ENCODE data around the gene USP17L19. TPM values are rescaled to one million over a fixed set of nuclear protein-coding genes. Genes with fewer than 3 reads are reported as not detected.
"Not testable (repeated sequence)": the region's sequence is repeated elsewhere in the genome, so short reads cannot be mapped to it uniquely, and the experiment has no call there.

The USP17L19 gene, protein sequence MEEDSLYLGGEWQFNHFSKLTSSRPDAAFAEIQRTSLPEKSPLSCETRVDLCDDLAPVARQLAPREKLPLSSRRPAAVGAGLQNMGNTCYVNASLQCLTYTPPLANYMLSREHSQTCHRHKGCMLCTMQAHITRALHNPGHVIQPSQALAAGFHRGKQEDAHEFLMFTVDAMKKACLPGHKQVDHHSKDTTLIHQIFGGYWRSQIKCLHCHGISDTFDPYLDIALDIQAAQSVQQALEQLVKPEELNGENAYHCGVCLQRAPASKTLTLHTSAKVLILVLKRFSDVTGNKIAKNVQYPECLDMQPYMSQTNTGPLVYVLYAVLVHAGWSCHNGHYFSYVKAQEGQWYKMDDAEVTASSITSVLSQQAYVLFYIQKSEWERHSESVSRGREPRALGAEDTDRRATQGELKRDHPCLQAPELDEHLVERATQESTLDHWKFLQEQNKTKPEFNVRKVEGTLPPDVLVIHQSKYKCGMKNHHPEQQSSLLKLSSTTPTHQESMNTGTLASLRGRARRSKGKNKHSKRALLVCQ
- total RNA-seq (2021; ENCODE audit: unreplicated experiment) (not detected), Bru-seq, nascent RNA (not detected), BruChase-seq, experiment 1, labeled RNA remaining after a 2-hour chase (not detected), BruChase-seq, experiment 2, labeled RNA remaining after a 6-hour chase (not detected)
- not detected for polyA plus RNA-seq (2012; ENCODE audit: insufficient read length)
- long read RNA-seq, result 0 reads

DNA sequence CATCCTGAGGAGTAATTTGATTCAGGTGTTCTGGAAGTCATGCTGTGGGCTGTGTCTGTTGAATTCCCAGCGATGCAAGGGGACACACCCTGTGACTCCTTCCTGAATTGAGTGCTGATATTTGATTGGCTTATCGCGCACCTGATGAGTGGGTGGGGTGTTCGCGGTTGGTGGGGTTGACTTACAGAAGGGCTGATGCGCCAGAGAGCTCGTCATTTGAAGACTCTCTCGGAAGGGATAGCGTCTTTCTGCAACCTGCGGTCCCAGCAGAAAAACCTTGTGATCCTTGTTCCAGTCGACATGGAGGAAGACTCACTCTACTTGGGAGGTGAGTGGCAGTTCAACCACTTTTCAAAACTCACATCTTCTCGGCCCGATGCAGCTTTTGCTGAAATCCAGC, at the start of gene USP17L19:
Gene USP17L19, plus strand, starts transcription at position 301 of the 400 bp plus-strand sequence. Its CDS starts 0 bp downstream, at position 301.
- intact Hi-C loops (cut with micrococcal nuclease; ENCODE audit: unreplicated experiment); DNase-seq (ENCODE audit: low read depth, low spot score); H3K4me1 ChIP-seq (ENCODE audit: control insufficient read depth, insufficient read depth, low read length); in situ Hi-C loops (cut with HindIII; ENCODE audit: low pct_unique_long_range_greater_than_20kb, low sequenced_read_pairs); POLR2A ChIA-PET; BruUV-seq (replicated peaks); H3K27ac ChIP-seq (ENCODE audit: low read length); H3K27me3 ChIP-seq (ENCODE audit: control insufficient read depth, insufficient read depth, low read length); H3K36me3 ChIP-seq (ENCODE audit: control insufficient read depth, insufficient read depth, low read length); CTCF ChIA-PET; H3K4me3 ChIP-seq (ENCODE audit: low read depth in 2 of 2, low read length in 2 of 2); ATAC-seq; H3K9me3 ChIP-seq (ENCODE audit: control insufficient read depth, insufficient read depth, low read depth, low read length): not testable (repeated sequence)

DNA sequence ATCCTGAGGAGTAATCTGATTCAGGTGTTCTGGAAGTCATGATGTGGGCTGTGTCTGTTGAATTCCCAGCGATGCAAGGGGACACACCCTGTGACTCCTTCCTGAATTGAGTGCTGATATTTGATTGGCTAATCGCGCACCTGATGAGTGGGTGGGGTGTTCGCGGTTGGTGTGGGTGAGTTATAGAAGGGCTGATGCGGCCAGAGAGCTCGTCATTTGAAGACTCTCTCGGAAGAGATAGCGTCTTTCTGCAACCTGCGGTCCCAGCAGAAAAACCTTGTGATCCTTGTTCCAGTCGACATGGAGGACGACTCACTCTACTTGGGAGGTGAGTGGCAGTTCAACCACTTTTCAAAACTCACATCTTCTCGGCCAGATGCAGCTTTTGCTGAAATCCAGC, 42.8 kb upstream of the USP17L19 start, which contains the start of gene USP17L10:
Gene USP17L10, plus strand, starts transcription at position 301 of the 400 bp plus-strand sequence. Its CDS starts 0 bp downstream, at position 301.
- H3K36me3 ChIP-seq (ENCODE audit: control insufficient read depth, insufficient read depth, low read length); POLR2A ChIA-PET; in situ Hi-C loops (cut with HindIII; ENCODE audit: low pct_unique_long_range_greater_than_20kb, low sequenced_read_pairs); ATAC-seq; DNase-seq (ENCODE audit: low read depth, low spot score); intact Hi-C loops (cut with micrococcal nuclease; ENCODE audit: unreplicated experiment); H3K27ac ChIP-seq (ENCODE audit: low read length); H3K4me1 ChIP-seq (ENCODE audit: control insufficient read depth, insufficient read depth, low read length); H3K9me3 ChIP-seq (ENCODE audit: control insufficient read depth, insufficient read depth, low read depth, low read length); BruUV-seq (replicated peaks); H3K27me3 ChIP-seq (ENCODE audit: control insufficient read depth, insufficient read depth, low read length); H3K4me3 ChIP-seq (ENCODE audit: low read depth in 2 of 2, low read length in 2 of 2); CTCF ChIA-PET: not testable (repeated sequence)

DNA sequence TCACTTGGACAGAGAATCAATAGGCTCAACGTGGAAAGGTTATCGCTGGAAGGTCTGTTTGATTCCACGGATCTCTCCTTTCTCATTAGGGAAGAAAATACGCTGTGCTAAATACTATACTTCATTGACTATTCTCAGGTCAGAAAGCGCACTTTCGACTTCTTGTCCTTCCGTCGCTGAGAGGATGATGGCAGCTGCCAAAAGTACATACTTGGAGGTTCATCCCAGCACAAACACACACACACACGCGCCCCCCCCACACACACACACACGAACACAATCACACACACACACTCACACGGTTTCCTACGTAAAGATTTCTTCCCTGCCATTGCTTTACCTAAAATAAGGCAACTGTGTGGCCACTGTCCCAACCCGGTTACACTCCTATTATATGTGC, 38.5 kb upstream of the USP17L19 start:
- H3K9me3 ChIP-seq (ENCODE audit: control insufficient read depth, insufficient read depth, low read depth, low read length); H3K27me3 ChIP-seq (ENCODE audit: control insufficient read depth, insufficient read depth, low read length); CTCF ChIA-PET; H3K4me1 ChIP-seq (ENCODE audit: control insufficient read depth, insufficient read depth, low read length); intact Hi-C loops (cut with micrococcal nuclease; ENCODE audit: unreplicated experiment); H3K27ac ChIP-seq (ENCODE audit: low read length); in situ Hi-C loops (cut with HindIII; ENCODE audit: low pct_unique_long_range_greater_than_20kb, low sequenced_read_pairs); H3K36me3 ChIP-seq (ENCODE audit: control insufficient read depth, insufficient read depth, low read length); BruUV-seq (replicated peaks); DNase-seq (ENCODE audit: low read depth, low spot score); ATAC-seq; POLR2A ChIA-PET; H3K4me3 ChIP-seq (ENCODE audit: low read depth in 2 of 2, low read length in 2 of 2): not testable (repeated sequence)

DNA sequence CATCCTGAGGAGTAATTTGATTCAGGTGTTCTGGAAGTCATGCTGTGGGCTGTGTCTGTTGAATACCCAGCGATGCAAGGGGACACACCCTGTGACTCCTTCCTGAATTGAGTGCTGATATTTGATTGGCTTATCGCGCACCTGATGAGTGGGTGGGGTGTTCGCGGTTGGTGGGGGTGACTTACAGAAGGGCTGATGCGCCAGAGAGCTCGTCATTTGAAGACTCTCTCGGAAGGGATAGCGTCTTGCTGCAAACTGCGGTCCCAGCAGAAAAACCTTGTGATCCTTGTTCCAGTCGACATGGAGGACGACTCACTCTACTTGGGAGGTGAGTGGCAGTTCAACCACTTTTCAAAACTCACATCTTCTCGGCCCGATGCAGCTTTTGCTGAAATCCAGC, 38.1 kb upstream of the USP17L19 start, which contains the start of gene USP17L11:
Gene USP17L11, plus strand, starts transcription at position 301 of the 400 bp plus-strand sequence. Its CDS starts 0 bp downstream, at position 301.
- CTCF ChIA-PET; H3K36me3 ChIP-seq (ENCODE audit: control insufficient read depth, insufficient read depth, low read length); H3K4me3 ChIP-seq (ENCODE audit: low read depth in 2 of 2, low read length in 2 of 2); intact Hi-C loops (cut with micrococcal nuclease; ENCODE audit: unreplicated experiment); H3K4me1 ChIP-seq (ENCODE audit: control insufficient read depth, insufficient read depth, low read length); H3K27me3 ChIP-seq (ENCODE audit: control insufficient read depth, insufficient read depth, low read length); H3K9me3 ChIP-seq (ENCODE audit: control insufficient read depth, insufficient read depth, low read depth, low read length); DNase-seq (ENCODE audit: low read depth, low spot score); H3K27ac ChIP-seq (ENCODE audit: low read length); ATAC-seq; BruUV-seq (replicated peaks); POLR2A ChIA-PET; in situ Hi-C loops (cut with HindIII; ENCODE audit: low pct_unique_long_range_greater_than_20kb, low sequenced_read_pairs): not testable (repeated sequence)

DNA sequence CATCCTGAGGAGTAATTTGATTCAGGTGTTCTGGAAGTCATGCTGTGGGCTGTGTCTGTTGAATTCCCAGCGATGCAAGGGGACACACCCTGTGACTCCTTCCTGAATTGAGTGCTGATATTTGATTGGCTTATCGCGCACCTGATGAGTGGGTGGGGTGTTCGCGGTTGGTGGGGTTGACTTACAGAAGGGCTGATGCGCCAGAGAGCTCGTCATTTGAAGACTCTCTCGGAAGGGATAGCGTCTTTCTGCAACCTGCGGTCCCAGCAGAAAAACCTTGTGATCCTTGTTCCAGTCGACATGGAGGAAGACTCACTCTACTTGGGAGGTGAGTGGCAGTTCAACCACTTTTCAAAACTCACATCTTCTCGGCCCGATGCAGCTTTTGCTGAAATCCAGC, 33.3 kb upstream of the USP17L19 start, which contains the start of gene USP17L12:
Gene USP17L12, plus strand, starts transcription at position 301 of the 400 bp plus-strand sequence. Its CDS starts 0 bp downstream, at position 301.
- POLR2A ChIA-PET, ATAC-seq: not testable (repeated sequence)

DNA sequence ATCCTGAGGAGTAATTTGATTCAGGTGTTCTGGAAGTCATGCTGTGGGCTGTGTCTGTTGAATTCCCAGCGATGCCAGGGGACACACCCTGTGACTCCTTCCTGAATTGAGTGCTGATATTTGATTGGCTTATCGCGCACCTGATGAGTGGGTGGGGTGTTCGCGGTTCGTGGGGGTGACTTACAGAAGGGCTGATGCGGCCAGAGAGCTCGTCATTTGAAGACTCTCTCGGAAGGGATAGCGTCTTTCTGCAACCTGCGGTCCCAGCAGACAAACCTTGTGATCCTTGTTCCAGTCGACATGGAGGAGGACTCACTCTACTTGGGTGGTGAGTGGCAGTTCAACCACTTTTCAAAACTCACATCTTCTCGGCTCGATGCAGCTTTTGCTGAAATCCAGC, 28.6 kb upstream of the USP17L19 start, which contains the start of gene USP17L13:
Gene USP17L13, plus strand, starts transcription at position 301 of the 400 bp plus-strand sequence. Its CDS starts 0 bp downstream, at position 301.
- H3K9me3 ChIP-seq (ENCODE audit: control insufficient read depth, insufficient read depth, low read depth, low read length); H3K4me1 ChIP-seq (ENCODE audit: control insufficient read depth, insufficient read depth, low read length); H3K4me3 ChIP-seq (ENCODE audit: low read depth in 2 of 2, low read length in 2 of 2); POLR2A ChIA-PET; BruUV-seq (replicated peaks); DNase-seq (ENCODE audit: low read depth, low spot score); H3K27me3 ChIP-seq (ENCODE audit: control insufficient read depth, insufficient read depth, low read length); in situ Hi-C loops (cut with HindIII; ENCODE audit: low pct_unique_long_range_greater_than_20kb, low sequenced_read_pairs); CTCF ChIA-PET; ATAC-seq; intact Hi-C loops (cut with micrococcal nuclease; ENCODE audit: unreplicated experiment); H3K36me3 ChIP-seq (ENCODE audit: control insufficient read depth, insufficient read depth, low read length); H3K27ac ChIP-seq (ENCODE audit: low read length): not testable (repeated sequence)

More for the DNA sequence above, 33.3 kb upstream of the USP17L19 start, which contains the start of gene USP17L12:
- H3K9me3 ChIP-seq (ENCODE audit: control insufficient read depth, insufficient read depth, low read depth, low read length); BruUV-seq (replicated peaks); H3K36me3 ChIP-seq (ENCODE audit: control insufficient read depth, insufficient read depth, low read length); H3K27me3 ChIP-seq (ENCODE audit: control insufficient read depth, insufficient read depth, low read length); DNase-seq (ENCODE audit: low read depth, low spot score); H3K27ac ChIP-seq (ENCODE audit: low read length); CTCF ChIA-PET; H3K4me3 ChIP-seq (ENCODE audit: low read depth in 2 of 2, low read length in 2 of 2); H3K4me1 ChIP-seq (ENCODE audit: control insufficient read depth, insufficient read depth, low read length); intact Hi-C loops (cut with micrococcal nuclease; ENCODE audit: unreplicated experiment); in situ Hi-C loops (cut with HindIII; ENCODE audit: low pct_unique_long_range_greater_than_20kb, low sequenced_read_pairs): not testable (repeated sequence)

DNA sequence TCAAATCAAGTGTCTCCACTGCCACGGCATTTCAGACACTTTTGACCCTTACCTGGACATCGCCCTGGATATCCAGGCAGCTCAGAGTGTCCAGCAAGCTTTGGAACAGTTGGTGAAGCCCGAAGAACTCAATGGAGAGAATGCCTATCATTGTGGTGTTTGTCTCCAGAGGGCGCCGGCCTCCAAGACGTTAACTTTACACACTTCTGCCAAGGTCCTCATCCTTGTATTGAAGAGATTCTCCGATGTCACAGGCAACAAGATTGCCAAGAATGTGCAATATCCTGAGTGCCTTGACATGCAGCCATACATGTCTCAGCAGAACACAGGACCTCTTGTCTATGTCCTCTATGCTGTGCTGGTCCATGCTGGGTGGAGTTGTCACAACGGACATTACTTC, 22.9 kb upstream of the USP17L19 start:
- H3K36me3 ChIP-seq (ENCODE audit: control insufficient read depth, insufficient read depth, low read length); in situ Hi-C loops (cut with HindIII; ENCODE audit: low pct_unique_long_range_greater_than_20kb, low sequenced_read_pairs); H3K9me3 ChIP-seq (ENCODE audit: control insufficient read depth, insufficient read depth, low read depth, low read length); H3K27me3 ChIP-seq (ENCODE audit: control insufficient read depth, insufficient read depth, low read length); intact Hi-C loops (cut with micrococcal nuclease; ENCODE audit: unreplicated experiment); H3K27ac ChIP-seq (ENCODE audit: low read length); H3K4me3 ChIP-seq (ENCODE audit: low read depth in 2 of 2, low read length in 2 of 2); DNase-seq (ENCODE audit: low read depth, low spot score); ATAC-seq; BruUV-seq (replicated peaks); CTCF ChIA-PET; POLR2A ChIA-PET; H3K4me1 ChIP-seq (ENCODE audit: control insufficient read depth, insufficient read depth, low read length): not testable (repeated sequence)
